HG03571 (cell line): ENCODE results near the gene PIGM.

Source experiments
- ATAC-seq: cut with Tn5 transposase; IDR thresholded peaks from one replicate; pipeline ENCODE4 v1.9.1; 2021; ENCODE audit not compliant: unreplicated experiment

The PIGM gene

GRCh38 chr1:160031365-160032164 is at the start of gene PIGM:
Gene PIGM, minus strand, starts transcription at chr1:160031990. Its CDS starts 251 bp downstream, at chr1:160031739.
- peak; percentile 98 for ATAC-seq

DNA sequence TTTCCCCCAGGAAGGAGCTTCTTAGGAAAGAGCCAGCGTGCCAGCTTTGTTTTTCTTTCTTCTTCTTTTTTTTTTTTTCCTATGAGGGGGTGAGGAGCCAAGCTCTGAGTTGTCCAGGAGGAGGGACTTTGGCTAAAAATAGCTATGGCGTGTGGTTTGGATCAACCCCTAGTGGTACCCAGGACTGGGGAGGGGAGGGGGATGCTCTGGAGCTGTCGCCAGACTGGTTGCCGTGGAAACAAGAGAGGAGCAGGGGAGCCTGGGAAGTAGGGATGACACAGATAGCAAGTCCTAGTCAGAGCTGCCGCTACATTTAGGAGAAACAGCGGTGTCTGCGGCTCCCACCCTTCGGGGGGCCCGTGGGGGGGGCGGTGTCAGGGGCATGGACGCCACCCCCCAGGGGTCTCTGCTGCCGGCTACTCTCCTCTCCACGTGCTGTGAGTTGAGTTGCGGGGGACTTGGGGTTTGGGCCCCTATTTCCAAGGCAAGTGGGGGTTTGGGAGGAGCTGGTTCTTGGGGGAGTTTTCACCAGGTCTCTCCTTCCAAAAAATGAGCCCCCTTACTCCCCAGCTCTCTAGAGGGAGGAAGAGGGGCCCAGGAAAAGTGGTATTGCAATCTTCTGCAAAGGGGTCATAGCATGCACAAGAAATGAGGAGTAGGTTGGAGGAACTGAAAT is 49.6 kb upstream of the PIGM start, which contains the start of gene KCNJ9:
Gene KCNJ9, plus strand, starts transcription at position 278 of the 676 bp plus-strand sequence. CDS start 2,493 bp downstream, outside the sequence.
- no peak for ATAC-seq

DNA sequence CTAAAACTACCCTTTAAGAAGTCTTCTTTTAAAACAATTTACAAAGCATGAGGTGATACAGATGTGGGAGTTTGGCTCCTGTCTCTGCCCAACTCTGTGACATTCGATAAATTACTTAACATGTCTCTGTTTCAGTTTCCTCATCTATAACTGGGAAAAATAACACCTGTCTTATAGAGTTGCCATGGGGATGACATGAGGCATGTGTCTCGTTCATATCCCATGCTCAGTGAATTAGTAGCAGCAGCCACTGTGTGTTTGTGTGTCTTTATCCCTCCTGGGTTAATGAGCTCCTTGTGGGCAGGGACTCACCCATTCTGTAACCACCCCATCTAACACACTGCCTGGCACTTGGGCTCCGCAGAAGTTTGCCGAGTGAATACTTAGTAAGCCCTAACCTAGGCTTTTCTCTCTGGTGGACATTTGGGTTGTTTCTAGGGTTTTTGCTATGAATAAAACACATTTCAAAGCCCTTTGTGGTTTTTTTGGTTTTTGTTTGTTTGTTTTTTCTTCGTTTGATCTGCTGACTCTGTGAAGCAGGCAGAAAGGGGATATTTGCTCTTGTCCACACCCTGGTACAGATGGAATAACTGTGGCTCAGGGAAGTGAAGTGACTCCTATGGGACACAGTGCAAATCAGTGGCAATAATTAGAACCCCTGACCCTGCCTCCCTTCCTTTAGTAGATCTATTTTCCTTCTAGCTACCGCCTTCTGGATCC is 48.8 kb upstream of the PIGM start:
- ATAC-seq: no peak

- no peak for ATAC-seq
Observed at GRCh38 chr1:160079448-160079847, 47.7 kb upstream of the PIGM start.

DNA sequence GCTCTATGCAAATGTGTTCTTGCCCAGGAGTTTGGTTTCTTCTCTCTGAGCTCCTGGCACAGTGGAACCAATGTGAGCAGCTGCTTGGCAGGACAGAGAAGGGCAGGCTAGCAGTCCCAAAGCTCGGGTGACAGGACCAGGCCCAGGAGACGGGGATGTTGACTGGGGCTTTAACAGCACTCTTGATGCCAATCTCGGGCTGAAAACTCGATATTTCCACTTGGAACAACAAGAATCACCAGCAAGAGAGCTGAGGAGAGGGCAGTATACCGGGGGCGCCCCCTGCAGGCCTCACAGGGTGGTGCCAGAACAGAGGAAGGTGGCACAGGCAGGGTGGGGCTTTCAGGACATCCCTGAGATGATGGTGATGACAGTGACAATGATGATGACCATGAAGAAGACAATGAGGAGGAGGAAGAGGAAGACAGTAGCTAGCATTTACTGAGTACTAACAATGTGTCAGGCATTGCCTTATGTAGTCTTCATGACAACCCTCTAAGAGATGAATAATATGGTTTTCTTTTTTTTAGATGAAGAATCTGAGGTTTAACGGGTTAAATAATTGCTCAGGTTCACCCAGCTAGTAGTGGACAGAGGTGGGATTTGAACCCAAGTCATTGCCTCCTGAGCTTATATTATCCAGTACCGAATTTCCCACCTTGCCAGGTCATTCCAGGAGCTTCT is 46.9 kb upstream of the PIGM start:
- ATAC-seq: no peak

DNA sequence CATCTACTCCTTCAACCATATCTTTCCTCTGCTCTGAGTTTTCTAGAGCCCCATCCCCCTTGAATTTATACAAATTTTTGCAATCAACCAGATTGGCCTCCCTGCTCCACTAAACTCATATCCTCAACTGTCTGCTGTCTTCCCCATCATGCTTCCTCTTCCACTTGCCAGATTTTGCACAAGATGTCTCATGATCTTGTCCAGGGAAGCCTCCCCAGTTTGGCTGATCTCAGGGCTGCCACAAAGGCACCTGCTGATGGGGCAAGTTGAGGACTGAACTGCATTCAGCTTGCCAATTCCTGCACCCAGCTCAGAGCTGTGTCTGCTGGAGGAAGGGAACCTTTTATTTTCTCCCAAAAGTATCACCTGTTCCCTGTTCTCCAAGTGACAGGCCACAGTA is 45.7 kb upstream of the PIGM start:
- ATAC-seq: no peak

DNA sequence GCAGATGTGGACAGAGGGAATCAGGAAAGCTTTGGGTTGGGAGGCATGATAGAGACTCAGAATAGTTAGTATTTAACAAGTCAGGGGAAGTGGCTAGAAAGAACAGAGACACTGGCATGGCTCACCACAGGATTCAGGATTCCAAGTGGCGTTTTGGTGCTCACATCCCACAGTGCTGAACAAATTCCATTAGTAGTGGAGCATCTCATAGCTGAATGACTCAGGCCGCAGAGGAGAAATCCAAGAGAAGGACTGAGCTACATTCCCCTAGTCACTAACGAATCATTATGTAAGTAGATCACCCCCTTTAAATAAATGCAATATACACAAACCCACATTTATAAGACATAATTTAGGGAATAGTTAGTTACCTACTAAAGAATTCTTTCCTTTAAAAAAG is 44.5 kb upstream of the PIGM start:
- ATAC-seq: no peak

GRCh38 chr1:160075836-160076235 is 44.0 kb upstream of the PIGM start:
- no peak for ATAC-seq

- no peak for ATAC-seq
Observed at GRCh38 chr1:160074865-160075264, 43.1 kb upstream of the PIGM start.

DNA sequence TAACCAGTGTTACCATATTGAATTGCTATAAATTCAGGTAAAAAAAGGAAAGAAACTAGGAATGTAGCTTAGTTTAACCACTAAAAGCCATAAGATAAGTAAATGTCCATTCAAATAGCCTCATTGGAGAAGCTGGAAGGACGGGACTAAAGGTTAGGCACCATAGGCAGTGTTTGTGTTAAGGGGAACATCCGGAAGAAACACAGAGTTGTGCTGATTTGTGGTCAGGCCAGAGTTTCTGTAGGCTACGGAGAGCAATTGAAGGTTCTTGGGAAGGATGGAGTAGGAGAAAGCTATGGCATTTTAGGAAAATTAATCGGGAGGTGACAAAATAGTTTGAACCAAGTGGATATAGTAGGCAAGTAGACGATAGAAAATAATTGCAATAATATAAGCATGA is 39.5 kb upstream of the PIGM start:
- no peak for ATAC-seq

GRCh38 chr1:160070243-160071163 is 38.7 kb upstream of the PIGM start:
- no peak for ATAC-seq

- no peak for ATAC-seq
Observed at GRCh38 chr1:160069460-160070231, 37.9 kb upstream of the PIGM start, which contains the start of gene KCNJ10. Gene KCNJ10, minus strand, starts transcription at chr1:160070160. Its CDS starts 27,628 bp downstream, at chr1:160042532.

DNA sequence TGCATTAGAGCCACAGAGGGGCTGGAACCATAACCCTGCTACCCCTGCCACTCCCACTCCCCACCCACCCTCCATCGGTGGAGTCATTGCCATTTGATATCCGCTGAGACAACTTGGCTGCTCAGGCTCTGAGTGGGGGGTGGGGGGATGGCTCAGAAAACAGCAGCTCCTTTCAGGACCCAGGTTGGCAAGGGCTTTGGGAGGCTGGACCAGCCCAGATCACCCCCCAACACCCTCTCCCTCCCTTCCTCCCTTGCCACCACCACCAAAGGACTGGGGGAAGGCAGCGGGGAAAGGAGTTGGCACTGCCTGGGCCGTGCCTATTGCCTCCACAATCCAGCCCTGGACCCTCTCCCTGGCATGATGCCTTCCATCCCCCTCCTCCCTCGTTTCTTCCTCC is 36.4 kb upstream of the PIGM start:
- no peak for ATAC-seq

- ATAC-seq: no peak
Observed at GRCh38 chr1:160066829-160067745, 35.3 kb upstream of the PIGM start.

DNA sequence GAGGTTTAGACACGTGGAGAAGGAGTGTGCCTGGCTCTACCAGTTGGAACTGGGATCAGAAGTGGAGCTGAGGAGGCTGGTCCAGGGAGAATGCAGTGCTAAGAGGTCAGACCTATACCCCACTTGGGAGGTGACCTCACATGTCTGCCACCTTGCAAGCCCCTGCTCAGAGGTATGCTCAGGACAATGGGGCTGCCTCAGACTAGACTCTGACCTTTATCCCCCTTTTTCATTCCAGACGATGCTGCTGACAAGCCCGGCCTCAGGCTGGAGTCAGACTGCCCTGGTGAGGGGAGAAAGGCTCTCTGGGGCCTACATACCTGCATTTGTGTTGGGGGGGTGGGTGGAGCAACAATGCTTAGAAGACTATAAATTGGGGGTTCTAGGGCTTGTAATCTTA is 33.0 kb upstream of the PIGM start:
- ATAC-seq: no peak

- no peak for ATAC-seq
Observed at GRCh38 chr1:160064164-160064563, 32.4 kb upstream of the PIGM start.

DNA sequence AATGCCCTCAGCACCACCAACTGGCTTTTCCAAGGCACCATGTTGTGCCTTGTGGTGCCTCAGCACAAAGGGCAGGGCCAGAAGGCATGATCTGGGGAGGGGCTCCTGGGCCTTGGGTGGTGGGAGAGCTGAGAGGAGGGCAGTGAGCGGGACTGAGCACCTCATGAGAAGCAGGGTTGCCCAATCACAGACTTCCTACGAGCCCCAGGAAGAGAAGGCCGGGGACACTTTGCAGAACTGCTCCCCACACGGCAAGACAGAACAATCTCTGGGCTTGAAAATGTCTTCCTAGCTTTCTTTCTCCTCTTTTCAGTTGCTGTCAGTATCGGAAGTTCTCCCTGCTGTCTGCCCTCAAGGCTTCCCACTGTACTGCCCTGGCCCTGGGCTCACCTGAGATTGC is 31.4 kb upstream of the PIGM start:
- ATAC-seq: no peak

GRCh38 chr1:160062230-160062532 is 30.4 kb upstream of the PIGM start:
- no peak for ATAC-seq
